Endothelial cell of umbilical vein (primary cell): ENCODE results near the gene OCA2. TPM values are rescaled to one million over a fixed set of nuclear protein-coding genes. Genes with fewer than 3 reads are reported as not detected.

Experiments
- BruUV-seq: library from RNA; stranded (reverse); fragments of 400-500 nt; replicated peaks from 2 replicates; lab custom pipeline; 2021; lab: Mats Ljungman, UMichigan
- CTCF ChIA-PET: fragments of 300-600, 350-600 bp; sonication (Branson Sonifier 250); formaldehyde crosslinking; loops from one replicate; lab custom pipeline; 2021; ENCODE audit warnings: antibody characterized with exemption, inconsistent platforms; lab: Charles Lee
- POLR2A ChIA-PET: fragments of 300-600, 350-600 bp; sonication (Branson Sonifier 250); formaldehyde crosslinking; loops from one replicate; lab custom pipeline; 2021; ENCODE audit warnings: antibody characterized with exemption, inconsistent platforms; lab: Charles Lee
- DNase-seq: peaks from one replicate; pipeline ENCODE4 v3.0.0-alpha.2; 2011; ENCODE audit warnings: low read depth, low spot score
- FAIRE-seq: peaks from 2 replicates; lab custom pipeline; 2011; peaks lifted over from hg19 to GRCh38; lab: Jason Lieb, UNC
- H2AFZ ChIP-seq: 2 replicates; pipeline ENCODE4 v1.6.0; 2012; ENCODE audit warnings: low read depth, low read length, control low read depth, inconsistent platforms
- H3K27ac ChIP-seq: 2 replicates; pipeline ENCODE4 v1.5.1; 2011; ENCODE audit warnings: low read depth, mild to moderate bottlenecking, control low read depth, low read length, moderate library complexity; ENCODE audit not compliant: insufficient read depth
- H3K27me3 ChIP-seq, 2 experiments: 2 replicates each; pipeline versions ENCODE4 v1.6.0 to v1.6.1; 2011; ENCODE audit warnings: low read length in 2 of 2, mixed read lengths in 1 of 2; ENCODE audit not compliant: control insufficient read depth in 2 of 2, insufficient read depth in 2 of 2
- H3K36me3 ChIP-seq, 2 experiments: 2 replicates in 1 of 2; 3 replicates in 1 of 2; pipeline ENCODE4 v1.5.1; 2011; ENCODE audit warnings: low read length in 2 of 2, mild to moderate bottlenecking in 1 of 2, moderate library complexity in 1 of 2; ENCODE audit not compliant: control insufficient read depth in 2 of 2, insufficient read depth in 2 of 2; ENCODE audit errors: extremely low read depth in 1 of 2
- H3K4me1 ChIP-seq: 3 replicates; pipeline ENCODE4 v1.5.1; 2011; ENCODE audit warnings: mild to moderate bottlenecking, low read length; ENCODE audit not compliant: control insufficient read depth, insufficient read depth; ENCODE audit errors: extremely low read depth
- H3K4me2 ChIP-seq: 2 replicates; pipeline ENCODE4 v1.6.1; 2011; ENCODE audit warnings: low read length, control low read depth, mixed read lengths; ENCODE audit not compliant: insufficient read depth
- H3K4me3 ChIP-seq, 3 experiments: fragments of 200-600 bp in 1 of 3; sonication (generic), shearing (Covaris generic) in 1 of 3; replicated peaks in 1 of 3; 2 replicates each; pipeline ENCODE4 v1.5.1; 2011 to 2016; ENCODE audit warnings: control low read depth in 3 of 3, low read length in 3 of 3, mild to moderate bottlenecking in 2 of 3, inconsistent platforms in 1 of 3, low read depth in 1 of 3, moderate library complexity in 1 of 3; ENCODE audit not compliant: insufficient read depth in 1 of 3
- H3K79me2 ChIP-seq: 2 replicates; pipeline ENCODE4 v1.6.0; 2012; ENCODE audit warnings: low read length, inconsistent platforms; ENCODE audit not compliant: control insufficient read depth, insufficient read depth
- H3K9ac ChIP-seq: replicated peaks from 2 replicates; pipeline ENCODE3; 2011; ENCODE audit warnings: low read length, control low read depth; ENCODE audit not compliant: insufficient read depth; ENCODE audit errors: extremely low read depth
- H3K9me1 ChIP-seq: replicated peaks from 3 replicates; pipeline ENCODE4 v1.6.0; 2011; ENCODE audit warnings: mild to moderate bottlenecking, low read length; ENCODE audit not compliant: control insufficient read depth, insufficient read depth; ENCODE audit errors: extremely low read depth
- H3K9me3 ChIP-seq: replicated peaks from 2 replicates; pipeline ENCODE4 v1.5.1; 2012; ENCODE audit warnings: low read length, inconsistent platforms; ENCODE audit not compliant: control insufficient read depth, insufficient read depth
- H4K20me1 ChIP-seq: replicated peaks from 2 replicates; pipeline ENCODE3; 2011; ENCODE audit warnings: mild to moderate bottlenecking, low read length; ENCODE audit not compliant: control insufficient read depth, insufficient read depth; ENCODE audit errors: extremely low read depth
- CTCF ChIP-seq, 2 donors: IDR thresholded peaks; 1 replicate in 1 of 2; 2 replicates in 1 of 2; pipeline ENCODE4 v1.5.1; 2011; ENCODE audit warnings: low read length in 2 of 2, mild to moderate bottlenecking in 2 of 2, moderate library complexity in 2 of 2, control low read depth in 1 of 2, inconsistent platforms in 1 of 2, low read depth in 1 of 2; ENCODE audit not compliant: insufficient read depth in 1 of 2; ENCODE audit errors: extremely low read depth in 1 of 2
- EZH2 ChIP-seq: IDR thresholded peaks from 2 replicates; pipeline ENCODE4 v1.6.1; 2012; ENCODE audit warnings: borderline replicate concordance, low read depth, mild to moderate bottlenecking, moderate library complexity, low read length, inconsistent platforms; ENCODE audit not compliant: severe bottlenecking
- FOS ChIP-seq: IDR thresholded peaks from 2 replicates; pipeline ENCODE4 v1.6.1; 2011; ENCODE audit warnings: mild to moderate bottlenecking, low read length, moderate library complexity, borderline replicate concordance; ENCODE audit not compliant: insufficient read depth
- GATA2 ChIP-seq: IDR thresholded peaks from 2 replicates; pipeline ENCODE4 v1.7.0; 2011; ENCODE audit warnings: low read depth, mild to moderate bottlenecking, moderate library complexity, mixed read lengths, low read length; ENCODE audit not compliant: insufficient read length, insufficient read depth
- JUN ChIP-seq: IDR thresholded peaks from 2 replicates; pipeline ENCODE4 v1.6.1; 2011; ENCODE audit warnings: borderline replicate concordance, low read depth; ENCODE audit not compliant: insufficient read length, insufficient read depth
- POLR2AphosphoS5 ChIP-seq: IDR thresholded peaks from 2 replicates; pipeline ENCODE4 v1.6.1; 2012; ENCODE audit warnings: low read depth, mild to moderate bottlenecking, control low read depth, low read length, moderate library complexity; ENCODE audit not compliant: insufficient read depth
- dilution Hi-C: fragments of 300-500 bp; cut with MboI; formaldehyde crosslinking; loops from one replicate; pipeline ENCODE4 v1.15.0; 2019; ENCODE audit warnings: low sequenced_read_pairs; ENCODE audit not compliant: extremely low pct_ligation_motif_present
- intact Hi-C: fragments of 100-400 bp; cut with micrococcal nuclease; formaldehyde crosslinking; loops from one replicate; pipeline ENCODE4 v1.10.0; 2022
- polyA plus RNA-seq, 4 experiments: library from polyadenylated mRNA; depleted of rRNA in 3 of 4; stranded (reverse) in 3 of 4; unstranded in 1 of 4; fragments of >200 nt; gene quantifications; 2 replicates each; pipeline versions ENCODE4 v1.2.1 to v1.2.3, GENCODE V29; 2011 to 2012; ENCODE audit warnings: missing spikeins in 1 of 4
- total RNA-seq: library from RNA; stranded (reverse); gene quantifications from 2 replicates; pipeline ENCODE4 v1.2.3, GENCODE V29; 2021

Gene OCA2
- total and polyA plus RNA-seq, 2 donors (not counting 3 experiments of a cell fraction or from before 2014, with no cell fraction given), result not detected

DNA sequence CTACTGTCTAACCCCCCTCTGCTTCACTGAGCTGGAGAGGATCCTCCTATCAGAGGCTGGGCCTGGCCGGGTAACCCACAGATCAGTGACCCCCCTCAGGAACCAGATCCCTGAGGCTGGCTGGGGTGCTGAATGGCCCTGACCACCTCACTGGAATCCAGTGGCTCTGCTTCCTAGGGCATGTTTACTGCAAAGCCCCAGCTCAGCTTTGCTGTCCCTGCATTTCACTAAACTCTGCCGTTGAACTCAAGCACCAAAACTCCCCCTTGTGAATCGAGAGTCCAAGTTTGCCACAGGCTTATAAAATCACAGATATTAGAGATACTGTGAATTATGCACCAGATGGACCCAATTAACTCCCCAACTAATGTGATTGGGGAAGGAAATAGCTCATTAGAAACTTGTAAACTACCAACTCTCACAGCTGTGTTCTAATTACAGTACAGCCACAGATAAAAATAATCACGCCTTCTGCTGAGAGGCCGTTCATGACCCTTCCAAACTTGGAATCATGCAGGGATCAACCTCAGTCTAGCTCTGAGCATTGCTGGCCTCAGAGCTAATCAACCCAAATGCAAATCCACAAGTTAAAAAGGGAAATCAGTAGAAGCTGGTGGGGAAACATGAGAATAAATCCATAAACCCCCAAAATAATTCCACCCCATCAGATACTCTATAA lies 47.0 kb downstream of the OCA2 start:
- CTCF ChIA-PET, result no interaction called here
- dilution Hi-C loops, result no loop called here
- POLR2A ChIA-PET, result no interaction called here

More for the DNA sequence above, 47.0 kb downstream of the OCA2 start:
- Histone ChIP-seq H3K9me1 (no peaks in the 10 kb centered on the region), H3K27ac (no peak overlapping the region), H3K36me3 (no peaks in the 10 kb centered on the region), H3K27me3 (no peaks in the 10 kb centered on the region), H2AFZ (no peak overlapping the region), H3K9ac (no peak overlapping the region), H3K79me2 (no peaks in the 10 kb centered on the region), H3K4me3 (no peak overlapping the region), H3K9me3 (no peaks in the 10 kb centered on the region), H3K4me1 (no peaks in the 10 kb centered on the region), H4K20me1 (no peaks in the 10 kb centered on the region), H3K4me2 (no peak overlapping the region)
- no peak for DNase-seq
- TF ChIP-seq EZH2 (no peak), GATA2 (no peak), FOS (no peak), JUN (no peak), POLR2AphosphoS5 (no peak), CTCF (IDR thresholded peaks at IDR 0.05; ENCODE audit: extremely low read depth in 1 of 2, insufficient read depth in 1 of 2, low read depth in 1 of 2, low read length in 2 of 2) (no peak)
- BruUV-seq, result no TSS peak
- intact Hi-C loops, result no loop called here
- FAIRE-seq, result no peak
